Measurements from ENCODE around the gene CDKL4.
"Not testable (repeated sequence)": the region's sequence is repeated elsewhere in the genome, so short reads cannot be mapped to it uniquely, and the experiment has no call there.

Gene CDKL4

DNA sequence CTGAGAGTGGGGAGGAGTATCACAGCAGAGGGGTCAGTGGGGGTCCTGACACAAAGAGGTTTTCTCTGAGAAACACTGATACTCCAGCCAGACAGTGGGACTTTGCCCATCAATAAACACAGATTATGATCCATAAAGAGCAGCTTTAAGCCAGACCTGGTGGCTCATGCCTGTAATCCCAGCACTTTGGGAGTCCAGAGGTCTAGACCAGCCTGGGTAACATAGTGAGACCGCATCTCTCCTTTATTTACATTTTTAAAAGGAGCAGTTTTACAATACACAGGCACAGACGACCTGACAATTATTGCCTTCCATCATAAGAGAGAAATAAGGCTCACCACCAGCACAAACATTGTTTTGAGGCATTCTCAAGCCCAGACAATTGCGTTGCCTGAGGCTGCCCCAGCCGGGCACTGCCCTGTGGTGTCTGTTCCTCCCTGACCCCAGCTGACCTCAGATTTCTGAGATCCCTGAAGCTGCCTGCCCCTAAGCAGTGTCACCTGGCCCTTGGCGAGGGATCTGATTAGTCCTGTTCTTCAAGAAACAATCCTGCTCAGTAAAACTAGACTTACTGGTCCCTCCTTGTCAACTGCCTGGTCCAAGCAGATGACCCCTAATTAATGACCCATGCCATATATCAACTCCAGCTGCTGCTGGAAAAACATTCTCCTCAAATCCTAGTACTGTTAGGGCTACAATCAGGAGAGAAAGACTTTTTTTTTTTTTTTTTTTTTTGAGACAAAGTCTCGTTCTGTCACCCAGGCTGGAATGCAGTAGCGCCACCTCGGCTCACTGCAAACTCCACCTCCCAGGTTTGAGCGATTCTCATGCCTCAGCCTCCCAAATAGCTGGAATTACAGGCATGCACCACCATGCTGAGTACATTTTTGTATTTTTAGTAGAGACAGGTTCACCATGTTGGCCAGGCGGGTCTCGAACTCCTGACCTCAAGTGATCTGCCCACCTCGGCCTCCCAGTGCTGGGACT, 63.5 kb downstream of the CDKL4 start:
- no peaks in the 10 kb centered on the region for H3K9me3 Mint-ChIP-seq
- H3K4me1 Mint-ChIP-seq (ENCODE audit: low read depth) = no peaks in the 10 kb centered on the region
- intact Hi-C loops (cut with micrococcal nuclease) = no loop called here
- no peaks in the 10 kb centered on the region for H3K36me3 Mint-ChIP-seq (ENCODE audit: low read depth)
- no peak overlapping the region for H3K4me3 Mint-ChIP-seq
- H3K27ac Mint-ChIP-seq = no peak overlapping the region
- H3K27me3 Mint-ChIP-seq = no peaks in the 10 kb centered on the region

DNA sequence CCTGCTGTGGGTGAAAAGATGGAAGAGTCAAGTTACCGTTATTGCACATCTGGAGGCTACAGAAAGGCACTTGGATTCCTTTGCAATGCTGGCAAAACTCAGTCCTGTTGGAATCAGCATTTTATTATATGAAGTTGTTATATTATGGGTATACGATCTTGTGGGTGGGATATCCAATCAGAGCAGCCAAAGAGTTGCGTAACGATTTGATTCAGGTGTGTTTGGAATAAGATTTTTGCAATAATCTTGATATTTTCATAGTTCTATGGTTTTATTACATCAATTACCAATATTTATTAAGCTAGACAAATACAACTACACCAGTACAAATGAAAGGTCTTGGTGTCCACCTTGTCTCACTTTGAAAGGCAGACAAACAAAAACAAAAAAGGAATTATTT, 65.0 kb downstream of the CDKL4 start:
- H3K36me3 Mint-ChIP-seq (ENCODE audit: low read depth) = no peaks in the 10 kb centered on the region
- intact Hi-C loops (cut with micrococcal nuclease) = no loop called here

DNA sequence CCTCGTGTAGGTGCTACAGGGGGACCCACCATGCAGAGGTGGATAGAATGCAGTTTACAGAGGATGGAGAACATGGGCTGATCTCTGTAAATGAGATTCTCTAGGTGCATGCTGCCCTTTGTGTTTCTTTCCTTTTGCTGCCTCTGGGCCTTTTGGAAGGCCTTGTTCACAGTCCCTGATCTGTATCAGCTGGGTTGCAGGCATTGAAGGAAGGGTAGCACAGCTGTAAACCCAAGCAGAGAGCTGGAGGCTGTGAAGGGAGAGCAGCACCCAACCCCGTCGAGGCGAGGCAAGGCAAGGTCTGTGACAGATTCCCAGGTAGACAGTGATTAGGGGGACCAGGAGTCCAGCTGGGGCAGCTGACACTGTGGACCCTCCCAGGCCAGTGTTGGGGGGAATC, 66.8 kb downstream of the CDKL4 start:
- Mint-ChIP-seq H3K4me3 (no peak overlapping the region), H3K36me3 (ENCODE audit: low read depth) (no peaks in the 10 kb centered on the region), H3K4me1 (ENCODE audit: low read depth) (no peaks in the 10 kb centered on the region), H3K27me3 (no peaks in the 10 kb centered on the region), H3K27ac (no peak overlapping the region), H3K9me3 (no peaks in the 10 kb centered on the region)
- intact Hi-C loops (cut with micrococcal nuclease) = no loop called here

More for the DNA sequence above, 65.0 kb downstream of the CDKL4 start:
- no peaks in the 10 kb centered on the region for H3K27me3 Mint-ChIP-seq
- H3K4me3 Mint-ChIP-seq = no peak overlapping the region
- H3K4me1 Mint-ChIP-seq (ENCODE audit: low read depth) = no peaks in the 10 kb centered on the region
- no peaks in the 10 kb centered on the region for H3K9me3 Mint-ChIP-seq
- H3K27ac Mint-ChIP-seq = no peak overlapping the region

DNA sequence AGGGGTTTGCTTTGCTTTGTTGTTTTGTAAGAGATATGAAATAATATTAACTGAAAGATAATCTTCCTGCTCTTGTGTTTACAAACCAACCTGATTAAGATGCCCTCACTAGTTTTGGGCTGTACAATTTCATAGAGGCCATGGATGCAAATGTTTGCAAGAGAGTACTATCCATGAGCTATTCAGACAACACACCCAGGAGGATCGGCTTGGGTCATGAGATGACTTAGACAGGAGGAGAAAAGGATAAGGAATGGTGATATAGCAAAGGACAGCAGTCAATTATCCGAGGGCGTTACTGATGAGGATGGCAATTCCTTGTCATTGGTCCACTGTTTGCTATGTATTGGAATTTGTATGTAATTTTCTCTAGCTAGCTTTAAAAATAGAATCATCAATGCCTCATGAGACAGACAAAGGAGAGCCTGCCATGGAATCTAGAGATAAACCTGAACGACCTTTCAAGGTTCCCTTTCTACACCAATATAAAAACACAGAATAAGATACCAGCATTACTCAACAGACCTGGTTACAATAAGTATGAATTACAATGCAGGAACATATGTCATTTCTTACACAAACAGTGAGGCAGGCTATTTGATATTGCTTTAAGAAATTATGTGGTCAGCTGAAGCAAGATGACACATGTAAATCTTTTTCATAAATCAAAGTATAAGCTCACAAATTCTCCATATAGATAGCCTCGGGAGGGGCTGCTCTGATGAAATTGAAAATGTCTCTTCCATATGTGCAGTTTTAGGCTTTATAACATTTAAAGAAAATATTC, 68.6 kb downstream of the CDKL4 start:
- Mint-ChIP-seq H3K27me3 (no peaks in the 10 kb centered on the region), H3K9me3 (no peaks in the 10 kb centered on the region), H3K27ac (no peak overlapping the region), H3K4me1 (ENCODE audit: low read depth) (no peaks in the 10 kb centered on the region), H3K36me3 (ENCODE audit: low read depth) (no peaks in the 10 kb centered on the region), H3K4me3 (no peak overlapping the region)
- intact Hi-C loops (cut with micrococcal nuclease) = no loop called here

DNA sequence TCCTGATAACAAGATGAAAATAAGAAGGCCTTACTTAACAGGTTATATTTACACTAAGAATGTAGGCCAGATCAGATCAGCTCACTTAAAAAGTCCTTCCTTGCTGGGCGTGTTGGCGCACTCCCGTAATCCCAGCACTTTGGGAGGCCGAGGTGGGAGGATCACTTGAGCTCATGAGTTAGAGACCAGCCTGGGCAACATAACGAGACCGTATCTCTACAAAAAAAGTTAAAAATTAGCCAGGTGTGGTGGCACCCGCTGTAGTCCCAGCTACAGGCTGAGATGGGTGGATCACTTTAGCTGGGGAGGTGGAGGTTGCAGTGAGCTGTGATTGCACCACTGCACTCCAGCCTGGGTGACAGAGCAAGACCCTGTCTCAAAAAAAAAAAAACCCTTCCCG, 69.7 kb downstream of the CDKL4 start:
- H3K9me3 Mint-ChIP-seq = no peaks in the 10 kb centered on the region
- no peak overlapping the region for H3K27ac Mint-ChIP-seq
- intact Hi-C loops (cut with micrococcal nuclease) = no loop called here
- no peaks in the 10 kb centered on the region for H3K4me1 Mint-ChIP-seq (ENCODE audit: low read depth)
- no peaks in the 10 kb centered on the region for H3K36me3 Mint-ChIP-seq (ENCODE audit: low read depth)
- no peak overlapping the region for H3K4me3 Mint-ChIP-seq
- H3K27me3 Mint-ChIP-seq = no peaks in the 10 kb centered on the region

DNA sequence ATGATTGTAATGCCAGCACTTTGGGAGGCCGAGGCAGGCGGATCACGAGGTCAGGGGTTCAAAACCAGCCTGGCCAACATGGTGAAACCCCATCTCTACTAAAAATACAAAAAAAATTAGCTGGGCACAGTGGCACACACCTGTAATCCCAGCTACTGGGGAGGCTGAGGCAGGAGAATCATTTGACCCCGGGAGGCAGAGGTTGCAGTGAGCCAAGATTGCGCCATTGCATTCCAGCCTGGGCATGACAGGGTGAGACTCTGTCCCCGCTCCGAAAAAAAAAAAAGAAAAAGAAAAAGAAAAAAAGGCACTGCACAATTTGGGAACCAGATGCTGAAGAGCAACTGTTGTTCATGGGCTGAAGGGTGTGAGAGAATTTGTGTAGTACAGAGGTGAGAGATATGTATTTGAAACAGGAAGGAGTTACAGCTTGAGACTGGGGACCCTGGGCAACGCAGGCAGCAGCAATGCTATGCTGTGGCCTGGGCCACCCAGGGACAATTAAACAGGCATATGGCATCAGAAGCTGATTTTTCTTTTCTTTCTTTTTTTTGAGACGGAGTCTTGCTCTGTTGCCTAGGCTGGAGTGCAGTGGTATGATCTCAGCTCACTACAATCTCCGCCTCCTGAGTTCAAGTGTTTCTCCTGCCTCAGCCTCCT, 71.6 kb downstream of the CDKL4 start:
- H3K27ac Mint-ChIP-seq; H3K36me3 Mint-ChIP-seq (ENCODE audit: low read depth); H3K27me3 Mint-ChIP-seq; intact Hi-C loops (cut with micrococcal nuclease); H3K9me3 Mint-ChIP-seq; H3K4me1 Mint-ChIP-seq (ENCODE audit: low read depth); H3K4me3 Mint-ChIP-seq: not testable (repeated sequence)

DNA sequence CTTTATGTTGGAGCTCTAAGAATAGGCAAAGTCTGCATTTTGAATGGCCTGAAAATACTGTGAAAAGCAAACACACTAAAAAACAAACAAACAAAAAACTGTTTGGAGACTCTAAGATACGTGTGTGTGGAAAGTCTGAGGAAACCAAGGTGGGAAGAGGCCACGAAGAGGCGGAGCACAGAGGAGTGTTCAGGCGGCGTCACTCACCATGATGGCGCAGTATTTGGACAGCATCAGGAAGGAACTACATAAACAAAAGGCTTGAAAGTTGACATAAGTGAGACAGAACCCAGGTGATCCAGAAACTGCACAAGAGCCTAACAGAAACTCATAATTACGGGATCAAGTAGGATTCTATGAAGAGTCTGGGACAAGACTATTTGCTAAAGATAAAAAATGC, 72.1 kb downstream of the CDKL4 start:
- Mint-ChIP-seq H3K27ac (no peak overlapping the region), H3K4me1 (ENCODE audit: low read depth) (no peaks in the 10 kb centered on the region), H3K4me3 (no peak overlapping the region), H3K27me3 (no peaks in the 10 kb centered on the region), H3K9me3 (no peaks in the 10 kb centered on the region), H3K36me3 (ENCODE audit: low read depth) (no peaks in the 10 kb centered on the region)
- intact Hi-C loops (cut with micrococcal nuclease) = no loop called here

DNA sequence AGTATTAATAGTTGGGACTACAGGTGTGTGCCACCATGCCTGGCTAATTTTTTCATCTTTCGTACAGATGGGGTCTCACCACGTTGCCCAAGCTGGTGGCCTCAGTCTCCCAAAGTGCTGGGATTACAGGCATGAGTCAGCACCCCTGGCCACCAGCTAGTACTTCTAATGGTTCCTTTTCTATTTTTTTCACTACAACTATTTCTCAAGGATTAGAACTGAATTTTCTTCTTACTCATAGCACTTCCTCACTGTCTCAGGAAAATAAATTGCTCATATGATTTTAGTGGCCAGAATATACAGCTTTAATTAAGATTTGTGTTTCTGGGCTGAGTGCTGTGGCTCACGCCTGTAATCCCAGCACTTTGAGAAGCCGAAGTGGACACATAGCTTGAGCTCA, 79.7 kb downstream of the CDKL4 start:
- intact Hi-C loops (cut with micrococcal nuclease) = no loop called here
- peaks cover 12% of the 10 kb centered on the region for H3K4me1 Mint-ChIP-seq (ENCODE audit: low read depth)
- no peaks in the 10 kb centered on the region for H3K27me3 Mint-ChIP-seq
- no peaks in the 10 kb centered on the region for H3K9me3 Mint-ChIP-seq
- H3K27ac Mint-ChIP-seq = no peak overlapping the region
- no peaks in the 10 kb centered on the region for H3K36me3 Mint-ChIP-seq (ENCODE audit: low read depth)
- no peak overlapping the region for H3K4me3 Mint-ChIP-seq

DNA sequence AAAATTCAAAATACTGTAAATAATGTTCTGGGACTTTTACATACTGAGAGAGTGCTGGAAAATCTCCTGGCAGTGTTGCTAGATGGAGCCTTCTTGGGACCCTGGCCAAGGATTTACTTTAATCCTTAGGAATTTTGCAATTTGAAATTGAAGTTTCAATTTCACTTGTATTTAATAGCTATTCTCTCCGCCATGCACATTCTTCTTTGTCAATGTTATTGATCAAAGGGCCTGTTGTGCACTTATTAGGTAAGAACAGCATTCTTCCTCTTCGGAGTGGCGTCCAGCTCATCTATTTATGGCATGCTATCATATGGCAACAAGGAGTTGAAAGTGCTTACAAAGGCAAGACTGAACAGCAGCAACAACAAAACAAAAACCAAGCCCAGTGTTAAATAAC, 82.8 kb downstream of the CDKL4 start:
- H3K9me3 Mint-ChIP-seq = no peaks in the 10 kb centered on the region
- no peaks in the 10 kb centered on the region for H3K27me3 Mint-ChIP-seq
- H3K4me3 Mint-ChIP-seq = no peak overlapping the region
- intact Hi-C loops (cut with micrococcal nuclease) = no loop called here
- no peaks in the 10 kb centered on the region for H3K36me3 Mint-ChIP-seq (ENCODE audit: low read depth)
- no peak overlapping the region for H3K27ac Mint-ChIP-seq
- H3K4me1 Mint-ChIP-seq (ENCODE audit: low read depth) = peaks cover 12% of the 10 kb centered on the region

DNA sequence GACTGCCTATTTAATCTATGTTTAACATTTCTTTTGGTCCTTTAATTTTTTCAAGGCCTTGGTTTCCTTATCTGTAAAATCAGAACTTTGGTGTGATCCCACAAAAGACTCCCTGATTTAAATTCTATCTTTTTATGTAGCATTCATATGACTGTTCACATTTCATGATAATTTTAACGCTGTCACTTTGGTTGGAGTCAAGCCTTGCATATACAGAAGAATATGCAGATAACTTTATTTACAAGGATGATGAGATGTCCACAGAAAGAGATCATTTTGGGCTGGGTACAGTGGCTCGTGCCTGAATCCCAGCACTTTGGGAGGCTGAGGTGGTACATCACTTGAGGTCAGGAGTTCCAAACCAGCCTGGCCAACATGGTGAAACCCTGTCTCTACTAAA, 84.5 kb downstream of the CDKL4 start:
- Mint-ChIP-seq H3K4me3 (no peak overlapping the region), H3K27me3 (no peaks in the 10 kb centered on the region), H3K27ac (no peak overlapping the region), H3K4me1 (ENCODE audit: low read depth) (peaks cover 5% of the 10 kb centered on the region), H3K9me3 (no peaks in the 10 kb centered on the region), H3K36me3 (ENCODE audit: low read depth) (no peaks in the 10 kb centered on the region)
- intact Hi-C loops (cut with micrococcal nuclease) = no loop called here

DNA sequence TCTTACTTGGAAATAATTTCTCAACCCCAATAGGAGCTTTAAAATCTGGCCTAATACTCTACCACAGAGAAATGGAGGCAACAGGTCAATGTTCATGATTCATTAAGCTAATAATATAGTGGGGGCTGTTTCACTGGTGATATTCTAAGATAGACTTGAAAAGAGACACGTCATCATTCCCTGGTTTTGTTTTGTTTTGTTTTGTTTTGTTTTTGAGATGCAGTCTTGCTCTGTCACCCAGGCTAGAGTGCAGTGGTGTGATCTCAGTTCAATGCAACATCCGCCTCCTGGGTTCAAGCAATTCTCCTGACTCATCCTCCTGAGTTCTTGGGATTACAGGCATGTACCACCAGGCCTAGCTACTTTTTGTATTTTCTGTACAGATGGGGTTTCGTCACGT, 85.4 kb downstream of the CDKL4 start:
- H3K4me3 Mint-ChIP-seq = no peak overlapping the region
- H3K27ac Mint-ChIP-seq = no peak overlapping the region
- H3K9me3 Mint-ChIP-seq = no peaks in the 10 kb centered on the region
- intact Hi-C loops (cut with micrococcal nuclease) = no loop called here
- H3K36me3 Mint-ChIP-seq (ENCODE audit: low read depth) = no peaks in the 10 kb centered on the region
- H3K27me3 Mint-ChIP-seq = no peaks in the 10 kb centered on the region
- no peaks in the 10 kb centered on the region for H3K4me1 Mint-ChIP-seq (ENCODE audit: low read depth)

DNA sequence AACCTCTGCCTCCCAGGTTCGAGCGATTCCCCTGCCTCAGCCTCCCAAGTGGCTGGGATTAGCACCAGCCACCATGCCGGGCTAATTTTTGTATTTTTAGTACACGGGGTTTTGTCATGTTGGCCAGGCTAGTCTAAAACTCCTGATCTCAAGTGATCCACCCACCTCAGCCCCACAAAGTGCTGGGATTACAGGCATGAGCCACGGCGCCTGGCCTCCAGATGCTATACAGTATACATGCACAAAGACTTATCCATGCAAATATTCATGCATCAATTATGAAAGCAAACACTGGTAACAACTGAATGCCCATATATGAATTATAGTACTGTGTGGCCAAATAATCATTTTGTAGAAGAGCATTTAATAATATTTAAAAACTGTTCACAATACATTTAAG, 86.9 kb downstream of the CDKL4 start:
- H3K4me3 Mint-ChIP-seq = no peak overlapping the region
- no peaks in the 10 kb centered on the region for H3K27me3 Mint-ChIP-seq
- intact Hi-C loops (cut with micrococcal nuclease) = no loop called here
- H3K36me3 Mint-ChIP-seq (ENCODE audit: low read depth) = no peaks in the 10 kb centered on the region
- H3K27ac Mint-ChIP-seq = no peak overlapping the region
- no peaks in the 10 kb centered on the region for H3K4me1 Mint-ChIP-seq (ENCODE audit: low read depth)
- H3K9me3 Mint-ChIP-seq = no peaks in the 10 kb centered on the region

DNA sequence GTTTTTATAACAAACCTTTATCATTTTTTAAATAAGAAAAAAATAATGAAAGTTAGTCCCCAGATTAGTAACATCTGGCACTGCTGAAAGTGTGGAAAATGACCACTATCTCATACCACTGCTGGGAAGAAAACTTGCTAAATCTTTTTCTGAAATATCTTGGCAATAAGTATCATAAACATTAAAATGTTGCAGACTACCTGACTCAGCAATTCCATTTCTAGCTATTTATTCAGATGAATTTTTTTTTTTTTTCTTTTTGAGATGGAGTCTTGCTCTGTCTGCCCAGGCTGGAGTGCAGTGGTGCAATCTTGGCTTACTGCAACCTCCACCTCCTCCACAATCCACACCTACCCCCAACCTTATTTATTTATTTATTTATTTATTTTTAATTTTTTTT, 87.7 kb downstream of the CDKL4 start:
- no peaks in the 10 kb centered on the region for H3K4me1 Mint-ChIP-seq (ENCODE audit: low read depth)
- no peaks in the 10 kb centered on the region for H3K27me3 Mint-ChIP-seq
- no peak overlapping the region for H3K27ac Mint-ChIP-seq
- no peak overlapping the region for H3K4me3 Mint-ChIP-seq
- intact Hi-C loops (cut with micrococcal nuclease) = no loop called here
- no peaks in the 10 kb centered on the region for H3K36me3 Mint-ChIP-seq (ENCODE audit: low read depth)
- H3K9me3 Mint-ChIP-seq = no peaks in the 10 kb centered on the region

DNA sequence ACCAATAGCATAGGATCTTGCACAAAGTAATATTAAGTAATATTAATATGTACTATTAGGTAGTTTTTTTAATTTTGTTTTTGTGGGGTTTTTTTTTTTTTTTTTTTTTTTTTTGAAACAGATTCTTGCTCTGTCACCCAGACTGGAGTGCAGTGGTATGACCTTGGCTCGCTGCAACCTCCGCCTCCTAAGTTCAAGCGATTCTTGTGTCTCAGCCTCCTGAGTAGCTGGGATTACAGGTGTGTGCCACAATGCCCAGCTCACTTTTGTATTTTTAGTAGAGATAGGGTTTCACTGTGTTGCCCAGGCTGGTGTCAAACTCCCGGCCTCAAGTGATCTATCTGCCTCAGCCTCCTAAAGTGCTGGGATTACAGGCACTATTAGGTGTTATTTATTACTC, 88.2 kb downstream of the CDKL4 start:
- H3K27me3 Mint-ChIP-seq; H3K9me3 Mint-ChIP-seq; H3K36me3 Mint-ChIP-seq (ENCODE audit: low read depth); H3K4me1 Mint-ChIP-seq (ENCODE audit: low read depth); intact Hi-C loops (cut with micrococcal nuclease); H3K27ac Mint-ChIP-seq; H3K4me3 Mint-ChIP-seq: not testable (repeated sequence)

All from dendritic cell treated with granulocyte-macrophage colony-stimulating factor and Interleukin-4, amounts not matched to agents 40 ng/mL and 50 ng/mL, for 4 days (primary cell).